ENCODE measurements around the gene TENT5D. TPM values are rescaled to one million over a fixed set of nuclear protein-coding genes. Genes with fewer than 3 reads are reported as not detected.
"Not testable (repeated sequence)": the region's sequence is repeated elsewhere in the genome, so short reads cannot be mapped to it uniquely, and the experiment has no call there.

Gene TENT5D
- polyA plus RNA-seq (2014; cell fraction: cytosol; rRNA removed) = not detected in 2 replicates
- not detected in 2 replicates for polyA plus RNA-seq (2014; cell fraction: nucleus; rRNA removed)

- no peak for DNase-seq (ENCODE audit: low spot score)
Measured at GRCh38 chrX:80420147-80420546, at the start of gene TENT5D. TENT5D (plus strand) TSS chrX:80420447; CDS start chrX:80442540, 22,093 bp downstream.

- DNase-seq (ENCODE audit: low spot score) = not testable (repeated sequence)
Measured at GRCh38 chrX:80385651-80386050, 34.6 kb upstream of the TENT5D start.

GRCh38 chrX:80388206-80388605 is 32.0 kb upstream of the TENT5D start:
- DNase-seq (ENCODE audit: low spot score) = no peak

GRCh38 chrX:80412042-80412441 is 8.2 kb upstream of the TENT5D start:
- no peak for DNase-seq (ENCODE audit: low spot score)

- no peak for DNase-seq (ENCODE audit: low spot score)
Measured at GRCh38 chrX:80423000-80423399, 2.8 kb downstream of the TENT5D start.

- no peak for DNase-seq (ENCODE audit: low spot score)
Measured at GRCh38 chrX:80423744-80424143, 3.5 kb downstream of the TENT5D start.

GRCh38 chrX:80430826-80431504 is 10.7 kb downstream of the TENT5D start:
- DNase-seq (ENCODE audit: low spot score) = peak; percentile 0

- no peak for DNase-seq (ENCODE audit: low spot score)
Measured at GRCh38 chrX:80431505-80431832, 11.2 kb downstream of the TENT5D start.

- no peak for DNase-seq (ENCODE audit: low spot score)
Measured at GRCh38 chrX:80432441-80432840, 12.2 kb downstream of the TENT5D start.

GRCh38 chrX:80432863-80433262 is 12.6 kb downstream of the TENT5D start:
- no peak for DNase-seq (ENCODE audit: low spot score)

- not testable (repeated sequence) for DNase-seq (ENCODE audit: low spot score)
Measured at GRCh38 chrX:80468166-80468565, 47.9 kb downstream of the TENT5D start.

- DNase-seq (ENCODE audit: low spot score) = no peak
Measured at GRCh38 chrX:80471582-80471981, 51.3 kb downstream of the TENT5D start.

GRCh38 chrX:80485543-80485942 is 65.3 kb downstream of the TENT5D start:
- DNase-seq (ENCODE audit: low spot score) = no peak

- no peak for DNase-seq (ENCODE audit: low spot score)
Measured at GRCh38 chrX:80486299-80486698, 66.1 kb downstream of the TENT5D start.

- DNase-seq (ENCODE audit: low spot score) = no peak
Measured at GRCh38 chrX:80489166-80489565, 68.9 kb downstream of the TENT5D start.

Data from SK-N-DZ (cell line).